ENCODE data around the gene NGDN.
"Not testable (repeated sequence)": the region's sequence is repeated elsewhere in the genome, so short reads cannot be mapped to it uniquely, and the experiment has no call there.

The NGDN gene

GRCh38 chr14:23454445-23454856 is 15.1 kb upstream of the NGDN start:
- no peak overlapping the region for H3K27ac ChIP-seq
- peak; percentile 20 for DNase-seq (ENCODE audit: low spot score)
- POLR2A ChIA-PET (ENCODE audit: low non-redundant PET) = no interaction called here
- CTCF ChIA-PET = interaction anchor here (0.6 to 0.7 kb wide), 3 partner anchors 15 to 394 kb away, joined by 3 to 4 read pairs (median 4); partner anchors contain the start of gene NGDN
- no peak for TF ChIP-seq CTCF (conservative IDR thresholded peaks at IDR 0.05; ENCODE audit: low read depth)

GRCh38 chr14:23456883-23457586 is 12.5 kb upstream of the NGDN start:
- POLR2A ChIA-PET (ENCODE audit: low non-redundant PET); H3K27ac ChIP-seq; DNase-seq (ENCODE audit: low spot score): not testable (repeated sequence)
- CTCF ChIA-PET = interaction anchor here (1.0 kb wide), 1 partner anchor 131 kb away, joined by 3 read pairs; no protein-coding TSS in a partner anchor

GRCh38 chr14:23457587-23458445 is 11.7 kb upstream of the NGDN start:
- no peak overlapping the region for H3K27ac ChIP-seq
- no peak for TF ChIP-seq CTCF (conservative IDR thresholded peaks at IDR 0.05; ENCODE audit: low read depth)
- no peak for DNase-seq (ENCODE audit: low spot score)
- ChIA-PET POLR2A (ENCODE audit: low non-redundant PET) (no interaction called here), CTCF (interaction anchor here (0.6 to 1.0 kb wide), 2 partner anchors 131 to 187 kb away, joined by 3 to 6 read pairs; no protein-coding TSS in a partner anchor)

DNA sequence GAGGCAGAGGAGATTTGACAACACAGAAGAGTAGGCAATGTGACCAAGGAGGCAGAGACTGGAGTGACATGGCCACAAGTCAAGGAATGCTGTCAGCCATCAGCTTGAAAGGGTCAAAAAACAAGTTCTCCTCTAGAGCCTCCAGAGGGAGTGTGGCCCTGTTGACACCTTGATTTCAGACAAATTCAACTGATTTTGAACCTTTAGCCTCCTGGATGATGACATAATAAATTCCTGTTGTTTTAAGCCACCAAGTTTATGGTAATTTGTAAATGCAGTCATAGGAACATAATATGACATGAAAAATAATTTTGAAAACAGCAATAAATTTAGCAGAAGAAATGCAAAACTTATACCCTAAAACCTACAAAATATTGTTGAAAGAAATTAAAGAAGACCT is 8.5 kb upstream of the NGDN start:
- ChIA-PET CTCF (no interaction called here), POLR2A (ENCODE audit: low non-redundant PET) (no interaction called here)
- H3K27ac ChIP-seq = no peak overlapping the region
- DNase-seq (ENCODE audit: low spot score) = no peak
- no peak for TF ChIP-seq CTCF (conservative IDR thresholded peaks at IDR 0.05; ENCODE audit: low read depth)

- ChIA-PET POLR2A (ENCODE audit: low non-redundant PET) (no interaction called here), CTCF (no interaction called here)
- DNase-seq (ENCODE audit: low spot score) = no peak
- no peak overlapping the region for H3K27ac ChIP-seq
- no peak for TF ChIP-seq CTCF (conservative IDR thresholded peaks at IDR 0.05; ENCODE audit: low read depth)
Measured at GRCh38 chr14:23464700-23465099, 4.8 kb upstream of the NGDN start.

GRCh38 chr14:23465261-23465660 is 4.2 kb upstream of the NGDN start:
- ChIA-PET POLR2A (ENCODE audit: low non-redundant PET) (no interaction called here), CTCF (no interaction called here)
- no peak overlapping the region for H3K27ac ChIP-seq
- DNase-seq (ENCODE audit: low spot score) = no peak
- TF ChIP-seq CTCF (conservative IDR thresholded peaks at IDR 0.05; ENCODE audit: low read depth) = no peak

DNA sequence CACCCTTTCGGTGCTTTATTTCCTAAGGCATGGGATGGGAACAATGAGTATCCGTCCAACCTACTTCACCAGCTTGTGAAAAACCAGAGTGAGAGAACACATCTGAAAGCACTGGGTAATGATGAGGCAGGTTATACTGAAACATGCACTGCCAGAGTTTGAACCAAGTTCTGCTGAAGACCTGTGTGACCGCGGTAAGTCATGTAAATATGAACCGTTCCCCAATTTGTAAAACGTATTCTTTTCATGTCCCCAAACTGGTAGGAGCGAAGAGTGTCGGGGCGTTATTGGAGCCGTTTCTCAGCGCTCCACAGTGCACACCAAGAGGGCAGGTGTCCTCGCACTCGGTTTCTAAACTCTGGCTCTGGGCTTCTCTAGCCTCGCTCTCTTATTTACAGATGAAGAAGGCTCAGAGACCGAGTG is 788 bp upstream of the NGDN start:
- no peak for TF ChIP-seq CTCF (conservative IDR thresholded peaks at IDR 0.05; ENCODE audit: low read depth)
- peak overlapping the region; percentile 78 for H3K27ac ChIP-seq
- POLR2A ChIA-PET (ENCODE audit: low non-redundant PET) = no interaction called here
- no peak for DNase-seq (ENCODE audit: low spot score)
- CTCF ChIA-PET = no interaction called here

Data from RWPE1 (cell line).